ENCODE results near the gene TPM4.
A peak's percentile ranks its signal among the peaks of the same experiment; 100 is the strongest.
"Not testable (repeated sequence)": the region's sequence is repeated elsewhere in the genome, so short reads cannot be mapped to it uniquely, and the experiment has no call there.

TPM4 gene

DNA sequence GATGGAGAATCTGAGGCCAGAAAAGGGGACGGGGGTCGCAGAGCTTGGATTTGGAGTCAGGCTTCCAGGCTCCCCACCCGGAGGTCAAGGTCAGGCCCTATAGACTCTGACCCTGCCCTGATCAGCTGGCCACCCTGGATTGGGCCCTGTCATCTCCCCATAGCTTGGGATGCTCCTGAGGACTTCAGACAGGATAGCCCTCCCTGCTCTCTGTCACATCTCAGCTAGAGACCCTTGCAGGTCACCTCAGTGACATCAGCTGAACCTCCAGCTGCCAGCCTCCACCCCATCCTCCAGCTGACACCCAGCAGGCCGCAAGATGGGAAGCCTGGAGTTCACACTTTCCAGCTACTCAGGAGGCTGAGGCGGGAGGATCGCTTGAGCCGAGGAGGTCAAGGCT, 2.8 kb upstream of the TPM4 start:
- no peak for DNase-seq (ENCODE audit: low read depth in 3 of 3)

DNA sequence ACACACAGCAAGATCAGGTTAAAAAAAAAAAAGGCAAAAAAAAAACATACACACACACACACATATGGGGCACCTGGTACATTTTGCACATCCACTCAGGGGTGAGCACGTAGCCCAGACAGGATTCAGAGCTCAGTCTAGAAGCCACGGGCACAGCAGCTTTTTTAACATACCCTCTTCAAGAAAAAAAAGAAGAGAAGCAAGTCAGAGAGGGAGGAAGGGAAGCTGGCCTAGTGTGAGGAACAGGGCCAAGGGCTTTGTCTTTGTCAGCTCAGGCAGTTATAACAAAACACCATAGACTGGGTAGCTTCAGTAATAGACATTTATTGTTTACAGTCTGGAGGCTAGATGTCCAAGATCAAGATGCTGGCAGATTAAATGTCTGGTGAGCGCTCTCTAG, 2.3 kb upstream of the TPM4 start:
- no peak for DNase-seq (ENCODE audit: low read depth in 3 of 3)

DNA sequence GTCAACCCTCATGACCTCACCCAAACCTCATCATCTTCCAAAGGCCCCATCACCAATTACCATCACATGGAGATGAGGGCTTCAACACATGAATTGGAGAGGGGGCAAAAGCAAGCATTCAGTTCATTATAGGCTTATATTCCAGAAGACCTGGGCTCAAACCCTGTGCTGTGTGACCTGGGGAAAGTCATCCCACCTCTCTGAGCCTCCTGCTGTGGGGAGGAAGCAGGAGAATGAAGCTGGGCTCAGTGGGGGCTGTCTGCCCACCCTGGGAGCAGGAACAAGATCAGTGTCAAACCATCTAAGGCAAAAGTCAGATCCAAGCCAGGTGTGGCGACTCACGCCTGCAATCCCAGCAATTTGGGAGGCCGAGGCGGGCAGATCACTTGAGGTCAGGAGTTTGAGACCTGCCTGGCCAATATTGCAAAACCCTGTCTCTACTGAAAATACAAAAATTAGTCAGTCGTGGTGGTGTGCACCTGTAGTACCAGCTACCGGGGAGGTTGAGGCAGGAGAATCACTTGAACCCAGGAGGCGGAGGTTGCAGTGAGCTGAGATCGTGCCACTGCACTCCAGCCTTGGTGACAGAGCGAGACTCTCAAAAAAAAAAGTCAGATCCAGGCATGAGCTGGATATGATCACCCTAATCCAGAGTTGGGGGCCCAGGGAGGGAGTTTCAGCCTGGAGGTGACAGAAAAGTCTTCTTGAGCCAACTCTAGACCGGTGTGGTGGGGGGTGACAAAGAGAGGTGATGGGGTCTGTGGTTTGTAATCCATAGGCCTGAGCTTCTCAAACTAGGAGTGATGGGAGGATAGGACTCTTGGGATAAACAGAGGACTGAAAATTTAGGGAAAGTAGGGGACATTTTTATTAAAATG, 1.6 kb upstream of the TPM4 start:
- no peak for DNase-seq (ENCODE audit: low read depth in 3 of 3)

DNA sequence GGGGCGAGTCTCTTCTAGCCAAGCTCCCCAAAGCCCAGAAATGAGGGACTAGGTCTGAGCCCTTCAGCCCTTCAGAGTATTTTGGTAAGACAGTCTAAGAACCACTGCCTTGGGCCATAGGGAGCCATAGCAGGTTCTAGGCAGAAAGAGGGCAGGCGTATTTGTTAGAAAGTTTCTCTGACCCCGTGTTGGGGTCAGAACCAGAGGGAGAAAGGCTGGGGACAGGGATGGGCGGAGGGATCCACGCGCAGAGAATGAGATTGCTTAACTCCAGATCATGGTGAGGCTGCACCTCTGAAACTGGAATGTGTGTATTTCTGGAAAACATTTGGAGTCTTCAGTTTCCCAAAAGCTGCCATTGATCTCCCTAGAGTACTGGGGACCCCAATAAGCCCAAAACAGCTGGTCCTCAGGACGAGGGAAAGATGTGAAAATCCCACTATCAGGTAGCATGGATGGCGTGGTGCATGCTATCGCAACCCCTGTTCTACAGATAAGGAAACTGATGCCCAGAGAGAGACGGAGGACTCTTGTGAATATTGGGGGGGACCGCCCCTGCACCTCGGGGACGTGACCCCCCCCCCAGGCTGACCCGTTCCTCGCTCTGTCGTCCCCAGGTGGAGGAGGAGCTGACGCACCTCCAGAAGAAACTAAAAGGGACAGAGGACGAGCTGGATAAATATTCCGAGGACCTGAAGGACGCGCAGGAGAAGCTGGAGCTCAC, 703 bp upstream of the TPM4 start:
- no peak for DNase-seq (ENCODE audit: low read depth in 3 of 3)

DNA sequence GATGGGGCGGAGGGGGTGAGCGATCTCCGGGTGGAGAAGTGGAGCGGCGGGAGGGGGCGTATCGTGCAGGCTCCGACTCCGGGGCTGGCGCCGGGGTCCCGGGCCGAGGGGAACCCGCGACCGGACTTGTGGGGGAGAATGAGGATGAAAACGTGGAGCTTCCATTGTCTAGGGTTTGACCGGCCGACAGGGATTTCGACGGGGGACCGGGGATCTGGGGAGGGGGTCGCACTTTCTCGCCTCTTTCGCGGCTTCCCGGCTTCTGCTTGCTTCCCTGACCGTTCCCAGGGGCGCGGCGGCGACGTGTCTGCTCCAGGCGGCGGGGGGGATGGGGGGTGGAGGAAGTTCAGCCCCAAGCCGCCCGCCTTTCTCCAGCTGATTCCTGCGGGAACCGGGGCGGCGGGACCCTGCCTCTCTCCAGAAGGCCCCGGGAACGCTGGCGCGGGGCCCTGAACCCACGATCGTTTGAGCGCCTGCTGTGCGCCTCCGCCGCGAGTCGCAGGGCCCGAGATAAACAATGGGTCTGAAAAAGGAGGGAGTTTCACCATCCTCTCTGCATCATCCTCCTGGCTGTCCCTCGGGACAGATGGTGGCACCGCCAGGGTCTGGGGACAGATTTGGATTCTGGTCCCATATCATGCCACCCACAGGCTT, 790 bp downstream of the TPM4 start:
- DNase-seq (ENCODE audit: low read depth in 3 of 3) = no peak

DNA sequence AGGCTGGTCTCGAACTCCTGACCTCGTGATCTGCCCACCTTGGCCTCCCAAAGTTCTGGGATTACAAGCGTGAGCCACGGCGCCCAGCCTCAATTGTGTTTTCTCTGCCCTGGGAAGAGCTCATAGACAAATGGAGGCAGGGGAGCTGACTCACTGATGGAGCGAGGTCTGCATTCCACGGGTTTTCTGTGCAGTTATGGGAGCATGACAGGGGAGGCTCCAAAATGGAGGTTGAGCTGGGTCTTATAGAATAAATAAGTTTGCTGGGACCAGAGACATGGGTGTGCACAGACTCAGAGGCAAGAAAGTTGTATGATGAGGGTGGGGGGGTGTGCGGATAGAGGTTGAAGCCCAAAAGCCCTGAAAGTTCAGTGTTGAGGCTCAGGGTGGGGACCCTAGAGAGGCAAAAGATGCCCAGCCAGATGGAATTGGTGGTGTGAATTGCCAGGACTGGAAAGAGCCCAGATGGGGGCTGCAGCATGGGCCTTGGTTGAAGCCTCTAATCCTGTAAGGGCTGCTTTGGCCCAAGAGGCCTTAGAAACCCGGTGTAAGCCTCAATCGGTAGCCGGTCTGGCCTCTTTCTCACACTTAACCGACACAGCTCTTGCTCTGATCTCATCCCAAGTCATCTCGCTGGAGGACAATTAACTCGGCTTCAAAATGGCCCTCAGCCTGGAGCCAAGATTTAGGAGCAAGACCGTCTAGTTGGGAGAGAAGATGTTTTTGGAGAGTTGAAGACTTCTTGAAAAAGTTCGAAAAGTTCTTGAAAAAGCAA, 1.9 kb downstream of the TPM4 start:
- DNase-seq (ENCODE audit: low read depth in 3 of 3) = no peak

DNA sequence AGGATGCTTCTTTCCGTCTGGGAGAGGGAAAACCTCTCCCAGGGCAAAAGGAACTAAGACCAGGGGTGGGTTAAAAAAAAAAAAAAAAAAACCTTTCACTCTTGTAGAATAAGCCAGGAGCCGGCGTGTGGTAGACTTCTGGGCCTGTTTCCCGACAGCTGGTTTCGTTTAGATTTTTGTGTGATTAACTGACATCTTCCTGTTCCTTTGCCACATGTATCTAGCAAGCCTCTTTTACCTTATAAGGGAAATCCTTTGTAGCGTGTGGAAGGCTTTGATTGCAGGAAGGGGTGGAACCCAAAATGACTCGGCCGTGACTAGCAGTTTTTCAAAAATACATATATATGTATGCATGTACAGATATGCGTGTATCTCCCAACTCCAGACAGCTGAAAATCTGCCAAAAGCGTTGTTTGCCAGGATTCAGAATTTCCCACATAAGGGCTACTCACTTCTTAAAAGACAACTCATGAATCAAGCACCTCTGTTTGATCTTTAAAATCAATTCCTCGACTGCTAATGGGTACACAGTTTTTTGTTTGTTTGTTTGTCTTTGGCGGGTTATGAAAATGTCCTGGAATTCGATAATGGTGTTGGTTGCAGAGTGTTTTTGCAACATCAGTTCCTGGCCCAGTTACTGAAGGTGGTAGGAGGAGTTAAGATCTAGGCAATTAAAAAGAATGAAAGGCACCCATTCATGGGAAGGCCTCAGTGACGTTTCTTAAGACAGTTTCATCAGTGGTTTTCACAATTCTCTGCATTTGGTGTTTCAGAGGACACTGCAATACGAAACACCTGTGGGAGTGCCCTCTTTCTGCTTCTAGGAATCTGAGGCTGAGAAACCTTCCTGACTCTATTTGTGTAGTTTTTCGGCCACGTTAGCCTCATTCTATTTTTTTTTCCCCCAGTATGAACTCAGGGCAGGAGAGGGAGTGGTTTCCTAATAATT, 2.7 kb downstream of the TPM4 start:
- peak in 2 of 3 experiments; percentile 37 to 59 for DNase-seq (ENCODE audit: low read depth in 3 of 3)

DNA sequence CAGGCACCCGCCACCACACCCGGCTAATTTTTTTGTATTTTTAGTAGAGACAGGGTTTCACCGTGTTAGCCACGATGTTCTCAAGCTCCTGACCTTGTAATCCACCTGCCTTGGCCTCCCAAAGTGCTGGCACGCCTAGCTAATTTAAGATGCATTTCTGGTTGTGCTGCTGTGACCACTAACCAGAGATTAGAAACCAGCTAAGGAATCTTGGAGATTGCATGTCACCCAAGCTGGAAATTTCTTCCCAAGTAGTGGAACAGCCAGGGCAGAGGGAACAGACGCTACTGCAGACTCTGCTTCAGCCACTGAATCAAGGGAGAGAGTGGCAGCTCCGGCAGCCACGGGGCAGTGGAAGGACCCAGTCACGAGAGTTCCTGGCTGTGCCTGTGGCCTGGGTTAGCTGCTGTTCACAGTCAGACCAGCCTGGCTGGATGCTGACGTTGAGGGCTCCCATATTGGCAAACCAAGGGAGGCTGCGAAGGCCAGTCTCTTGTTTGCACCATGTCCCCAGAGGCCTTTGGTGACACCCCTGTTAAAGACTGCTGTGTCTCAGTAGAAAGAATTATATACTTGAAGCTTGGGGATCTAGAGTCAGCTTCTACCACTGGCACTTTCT, 7.9 kb downstream of the TPM4 start:
- no peak for DNase-seq (ENCODE audit: low read depth in 3 of 3)

DNA sequence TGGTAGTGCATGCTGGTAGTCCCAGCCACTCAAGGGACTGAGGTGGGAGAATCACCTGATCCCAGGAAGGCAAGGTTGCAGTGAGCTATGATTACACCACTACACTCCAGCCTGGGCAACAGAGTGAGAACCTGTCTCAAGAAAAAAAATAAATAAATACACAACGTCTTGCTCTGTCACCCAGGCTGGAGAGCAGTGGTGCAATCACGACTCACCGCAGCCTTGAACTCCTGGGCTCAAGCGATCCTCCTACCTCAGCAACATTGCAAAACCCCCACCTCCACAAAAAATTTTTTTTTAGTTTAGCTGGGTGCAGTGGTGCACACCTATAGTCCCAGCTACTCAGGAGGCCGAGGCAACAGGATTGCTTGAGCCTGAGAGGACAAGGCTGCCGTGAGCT, 8.8 kb downstream of the TPM4 start:
- DNase-seq (ENCODE audit: low read depth in 3 of 3) = no peak

DNA sequence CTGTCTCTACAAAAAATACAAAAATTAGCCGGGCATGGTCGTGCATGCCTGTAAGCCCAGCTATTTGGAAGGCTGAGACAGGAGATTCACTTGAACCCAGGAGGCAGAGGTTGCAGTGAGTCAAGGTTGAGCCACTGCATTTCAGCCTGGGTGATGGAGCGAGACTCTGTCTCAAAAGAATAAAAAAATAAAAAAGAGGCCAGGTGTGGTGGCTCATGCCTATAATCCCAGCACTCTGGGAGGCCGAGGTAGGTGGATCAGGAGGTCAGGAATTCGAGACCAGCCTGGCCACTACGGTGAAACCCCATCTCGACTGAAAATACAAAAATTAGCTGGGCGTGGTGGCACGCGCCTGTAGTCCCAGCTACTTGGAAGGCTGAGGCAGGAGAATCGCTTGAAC, 11.1 kb downstream of the TPM4 start:
- DNase-seq (ENCODE audit: low read depth in 3 of 3) = not testable (repeated sequence)

DNA sequence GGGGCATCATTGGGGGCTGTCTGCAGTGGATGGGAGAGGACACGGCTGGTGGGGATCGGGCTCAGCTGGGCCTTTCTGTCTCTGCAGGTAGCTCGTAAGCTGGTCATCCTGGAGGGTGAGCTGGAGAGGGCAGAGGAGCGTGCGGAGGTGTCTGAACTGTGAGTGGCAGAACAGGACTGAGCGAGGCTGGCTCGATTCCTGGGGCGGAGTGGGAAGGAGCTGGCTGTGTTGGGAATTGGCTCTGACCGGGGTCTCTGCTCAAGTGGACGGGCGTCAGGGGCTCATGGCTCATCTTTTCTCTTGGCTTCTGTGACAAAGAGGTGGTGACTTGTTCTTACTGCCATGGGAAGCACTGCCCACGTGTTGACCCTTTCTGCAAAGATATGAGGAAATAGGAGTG, 11.6 kb downstream of the TPM4 start:
- no peak for DNase-seq (ENCODE audit: low read depth in 3 of 3)

DNA sequence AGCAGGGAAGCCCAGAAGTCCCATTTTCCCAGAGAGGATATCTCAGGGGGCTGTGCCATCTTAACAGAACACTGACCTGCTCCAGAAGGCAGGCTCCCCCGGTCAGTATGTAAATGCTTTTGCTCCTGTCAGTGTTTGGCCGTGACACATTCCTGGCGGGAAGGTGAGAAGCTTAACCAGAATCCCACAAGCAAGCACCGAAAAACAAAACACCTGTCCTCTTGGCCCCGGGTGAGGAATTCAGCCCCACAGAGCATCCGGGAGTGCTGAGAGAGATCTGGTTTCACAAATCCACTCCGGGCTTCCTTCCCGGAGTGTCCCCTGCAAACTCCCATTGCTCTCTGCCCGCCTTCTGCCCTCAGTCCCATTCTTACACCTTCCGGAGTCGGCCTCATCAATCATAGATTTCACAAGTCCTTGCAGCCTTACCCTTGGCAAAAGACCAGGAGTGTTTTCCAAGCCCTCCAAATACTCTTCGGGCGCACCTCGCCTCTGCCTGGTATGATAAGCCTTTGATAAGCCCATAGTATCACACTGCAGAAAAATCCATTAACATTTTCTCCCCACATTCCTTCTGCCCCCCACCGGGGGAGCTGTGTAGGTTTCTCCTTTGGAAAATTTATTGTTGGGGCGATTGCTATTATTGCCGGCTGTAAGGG, 12.2 kb downstream of the TPM4 start:
- DNase-seq (ENCODE audit: low read depth in 3 of 3) = no peak

DNA sequence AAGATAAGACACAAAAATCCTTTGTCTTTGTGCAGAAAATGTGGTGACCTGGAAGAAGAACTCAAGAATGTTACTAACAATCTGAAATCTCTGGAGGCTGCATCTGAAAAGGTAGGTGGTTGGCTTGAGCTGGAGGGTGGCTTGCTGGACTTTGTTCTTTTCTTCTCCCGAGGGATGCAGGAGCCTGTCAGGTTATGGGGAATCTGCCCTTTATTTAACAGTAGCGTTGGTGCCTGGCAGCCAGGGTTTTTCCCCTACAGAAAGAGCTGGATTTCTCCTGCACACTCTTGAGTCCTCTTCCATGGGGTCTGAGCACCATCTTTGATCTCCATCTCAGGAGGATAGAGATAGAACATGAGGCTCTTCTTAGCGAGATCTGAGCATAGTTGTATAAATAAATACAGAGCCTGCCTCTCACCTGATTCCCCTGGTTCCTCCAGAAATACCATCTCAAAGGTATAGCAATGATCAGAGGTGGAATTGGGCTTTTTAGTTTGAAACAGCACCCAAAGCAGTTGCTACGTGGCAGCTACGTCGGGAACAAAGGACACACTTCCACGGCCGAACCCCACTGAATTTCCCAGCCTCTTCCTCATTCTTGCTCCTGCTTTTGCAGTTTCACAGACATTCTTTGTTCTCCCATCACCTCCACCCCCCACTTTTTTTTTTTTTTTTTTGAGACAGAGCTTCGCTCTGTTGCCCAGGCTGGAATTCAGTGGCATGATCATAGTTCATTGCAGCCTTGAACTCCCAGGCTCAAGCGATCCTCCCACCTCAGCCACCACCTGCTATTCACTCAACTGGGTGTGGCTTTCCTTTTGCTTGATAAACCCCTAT, 12.9 kb downstream of the TPM4 start:
- no peak for DNase-seq (ENCODE audit: low read depth in 3 of 3)

DNA sequence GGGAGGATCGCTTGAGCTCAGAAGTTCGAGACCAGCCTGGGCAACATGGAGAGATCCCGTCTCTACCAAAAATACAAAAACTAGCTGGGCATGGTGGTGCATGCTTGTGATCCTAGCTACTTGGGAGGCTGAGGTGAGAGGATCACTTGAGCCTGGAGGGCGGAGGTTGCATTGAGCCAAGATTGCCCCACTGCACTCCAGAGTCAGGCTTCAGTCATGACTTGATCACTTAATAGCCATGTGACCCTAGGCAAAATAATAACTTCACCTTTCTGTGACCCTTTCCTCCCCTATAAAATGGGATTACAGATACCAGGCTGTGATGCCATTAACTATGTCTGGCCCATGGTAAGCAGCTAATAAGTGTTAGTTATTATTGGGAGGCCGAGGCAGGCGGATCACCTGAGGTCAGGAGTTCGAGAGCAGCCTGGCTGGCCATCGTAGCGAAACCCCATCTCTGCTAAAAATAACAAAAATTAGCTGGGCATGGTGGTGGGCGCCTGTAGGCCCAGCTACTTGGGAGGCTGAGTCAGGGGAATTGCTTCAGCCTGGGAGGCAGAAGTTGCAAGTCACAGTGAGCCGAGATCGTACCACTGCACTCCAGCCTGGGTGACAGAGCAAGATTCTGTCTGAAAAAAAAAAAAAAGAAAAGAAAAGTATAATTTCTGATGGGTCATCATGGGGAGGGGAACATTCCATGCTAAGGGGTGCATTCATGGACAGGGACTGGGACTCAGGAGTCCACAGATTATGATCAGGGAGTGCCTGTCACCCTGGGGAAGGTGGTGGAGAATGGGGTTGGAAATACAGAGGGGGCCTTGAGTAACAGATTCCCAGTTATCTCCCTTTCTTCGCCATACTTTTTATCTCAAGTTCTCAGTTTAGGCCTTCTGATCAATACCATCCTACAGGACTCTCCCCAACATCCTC, 15.5 kb downstream of the TPM4 start:
- DNase-seq (ENCODE audit: low read depth in 3 of 3) = no peak

DNA sequence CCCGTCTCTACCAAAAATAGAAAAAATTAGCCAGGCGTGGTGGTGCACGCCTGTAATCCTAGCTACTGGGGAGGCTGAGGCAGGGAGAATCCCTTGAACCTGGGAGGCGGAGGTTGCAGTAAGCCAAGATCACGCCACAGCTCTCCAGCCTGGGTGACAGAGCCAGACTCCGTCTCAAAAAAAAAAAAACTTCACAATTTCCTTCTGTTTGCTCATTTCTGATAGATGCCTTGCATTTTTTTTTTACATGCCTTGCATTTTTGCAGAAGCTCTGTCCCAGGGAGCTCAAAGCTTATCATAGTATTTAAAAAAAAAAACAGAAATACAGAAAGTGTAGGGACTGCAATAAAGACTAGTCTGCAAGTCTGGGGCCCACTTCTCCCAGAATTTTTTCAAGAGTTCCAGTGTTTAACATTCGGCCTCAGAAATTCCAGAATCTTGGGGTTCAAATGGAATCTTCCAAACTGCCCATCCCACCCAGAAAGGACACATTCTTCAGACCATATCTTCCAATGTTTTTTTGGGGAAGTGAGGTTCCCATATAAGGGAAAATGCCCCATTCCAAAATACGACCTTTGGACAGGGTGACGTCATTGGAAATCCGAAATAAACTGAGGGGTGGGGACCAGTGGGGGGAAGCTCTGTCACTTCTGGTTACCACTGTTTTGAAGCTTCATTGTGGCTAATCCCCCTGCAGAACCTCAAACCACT, 18.2 kb downstream of the TPM4 start:
- DNase-seq (ENCODE audit: low read depth in 3 of 3) = no peak

DNA sequence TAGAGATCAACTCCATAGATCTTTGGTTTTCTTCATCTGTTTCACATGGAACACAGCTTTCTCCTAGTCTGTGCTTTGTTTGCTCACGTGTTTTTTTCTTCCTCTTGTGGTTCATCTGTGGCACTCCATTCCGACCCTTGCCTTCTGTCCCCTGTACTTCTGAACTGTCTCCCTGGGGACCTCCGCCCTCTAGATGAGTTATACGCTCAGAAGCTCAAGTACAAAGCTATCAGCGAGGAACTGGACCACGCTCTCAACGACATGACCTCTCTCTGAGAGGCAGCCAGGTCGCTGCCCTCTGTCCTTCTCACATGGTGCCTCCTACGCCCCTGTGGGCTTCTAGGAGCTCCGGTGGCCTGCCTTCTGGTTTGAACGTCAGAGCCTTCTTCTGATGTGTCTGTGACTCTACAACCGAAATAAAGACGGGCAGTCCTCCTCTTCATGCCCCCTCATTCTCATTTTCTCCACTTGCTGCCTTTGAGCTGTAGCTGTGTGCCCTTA, 18.8 kb downstream of the TPM4 start:
- DNase-seq (ENCODE audit: low read depth in 3 of 3) = no peak

DNA sequence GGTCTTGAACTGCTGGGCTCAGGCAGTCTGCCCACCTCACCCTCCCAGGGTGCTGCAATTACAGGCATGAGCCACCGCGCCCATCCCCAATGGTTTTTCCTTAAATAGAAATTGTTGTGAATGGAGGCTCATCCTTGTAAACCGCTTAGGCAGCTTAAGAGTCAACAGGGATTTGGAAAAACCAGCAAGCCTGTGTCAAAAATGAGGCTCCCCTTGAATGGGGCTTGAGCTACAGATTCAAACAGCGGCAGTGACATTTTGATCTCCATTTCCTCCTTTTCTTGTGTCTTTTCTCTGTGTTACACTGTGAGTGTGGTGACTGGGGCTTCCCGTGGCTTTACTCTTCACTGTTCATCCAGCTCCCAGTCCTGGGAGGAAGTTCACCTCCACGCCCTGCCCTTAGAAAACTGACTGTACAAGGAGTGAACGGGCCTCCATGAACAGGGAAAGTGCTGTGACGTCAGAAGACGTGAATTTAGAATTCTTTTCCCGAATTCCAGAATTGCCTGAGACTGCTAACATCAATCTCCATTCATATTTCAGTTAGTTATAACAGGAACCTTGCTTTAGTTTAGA, 20.1 kb downstream of the TPM4 start:
- no peak for DNase-seq (ENCODE audit: low read depth in 3 of 3)
